Measurements from ENCODE around the gene TIMP1.

The TIMP1 gene

GRCh38 chrX:47579537-47579936 lies 2.7 kb upstream of the TIMP1 start:
- no peaks in the 10 kb centered on the region for H3K9me3 ChIP-seq (ENCODE audit: severe bottlenecking)
- no peak overlapping the region for H3K27ac ChIP-seq
- no peak for DNase-seq
- no peak overlapping the region for H3K4me3 ChIP-seq (ENCODE audit: low read depth, low read length)
- no peaks in the 10 kb centered on the region for H3K36me3 ChIP-seq
- peaks cover 9% of the 10 kb centered on the region for H3K27me3 ChIP-seq (ENCODE audit: insufficient read depth, low read depth, severe bottlenecking)
- TF ChIP-seq CTCF (IDR thresholded peaks at IDR 0.05; ENCODE audit: low read depth, low read length), result no peak

DNA sequence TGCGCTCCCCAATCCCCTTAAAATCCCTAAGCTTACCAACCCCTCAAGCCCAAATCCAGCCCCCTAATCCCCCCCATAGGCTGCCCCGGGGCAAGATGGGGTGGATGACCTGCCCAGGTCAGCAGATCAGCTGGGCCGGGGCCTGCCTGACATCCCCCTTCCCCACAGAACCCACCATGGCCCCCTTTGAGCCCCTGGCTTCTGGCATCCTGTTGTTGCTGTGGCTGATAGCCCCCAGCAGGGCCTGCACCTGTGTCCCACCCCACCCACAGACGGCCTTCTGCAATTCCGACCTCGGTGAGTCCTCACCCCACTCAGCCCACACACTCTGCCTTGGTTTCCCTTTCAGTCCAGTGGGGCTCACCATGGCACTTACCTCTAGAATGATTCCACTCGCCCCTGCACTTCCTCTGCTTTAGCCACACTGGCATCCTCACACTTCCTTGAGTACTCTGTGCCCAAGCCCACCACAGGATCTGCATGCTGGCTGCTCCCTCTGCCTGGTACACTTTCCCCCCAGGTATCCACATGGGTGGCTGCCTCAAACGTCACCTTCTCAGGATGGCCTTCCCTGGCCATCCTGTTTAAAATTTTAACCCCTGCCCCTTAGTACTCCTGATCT lies 1.1 kb downstream of the TIMP1 start:
- no peaks in the 10 kb centered on the region for H3K9me3 ChIP-seq (ENCODE audit: severe bottlenecking)
- no peak for TF ChIP-seq CTCF (IDR thresholded peaks at IDR 0.05; ENCODE audit: low read depth, low read length)
- no peak overlapping the region for H3K27ac ChIP-seq
- H3K27me3 ChIP-seq (ENCODE audit: insufficient read depth, low read depth, severe bottlenecking), result peaks cover 9% of the 10 kb centered on the region
- no peak for DNase-seq
- no peaks in the 10 kb centered on the region for H3K36me3 ChIP-seq
- no peak overlapping the region for H3K4me3 ChIP-seq (ENCODE audit: low read depth, low read length)

DNA sequence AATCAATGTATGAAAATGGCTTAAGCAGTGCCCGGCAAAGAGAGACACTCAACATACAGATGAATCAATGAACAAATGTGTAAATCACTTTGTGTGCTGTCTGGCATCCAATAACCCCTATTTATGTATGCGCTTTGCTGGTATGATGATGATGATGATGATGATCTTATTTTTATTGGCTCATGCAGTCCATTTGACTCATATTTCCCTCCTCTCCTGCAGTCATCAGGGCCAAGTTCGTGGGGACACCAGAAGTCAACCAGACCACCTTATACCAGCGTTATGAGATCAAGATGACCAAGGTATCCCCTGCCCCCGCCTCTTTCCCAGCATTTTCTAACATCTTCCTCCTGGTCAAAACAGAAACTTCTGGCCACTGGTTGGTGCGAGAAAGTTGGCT lies 2.5 kb downstream of the TIMP1 start:
- H3K36me3 ChIP-seq, result no peaks in the 10 kb centered on the region
- TF ChIP-seq CTCF (IDR thresholded peaks at IDR 0.05; ENCODE audit: low read depth, low read length), result no peak
- no peak overlapping the region for H3K4me3 ChIP-seq (ENCODE audit: low read depth, low read length)
- peaks cover 9% of the 10 kb centered on the region for H3K27me3 ChIP-seq (ENCODE audit: insufficient read depth, low read depth, severe bottlenecking)
- no peak overlapping the region for H3K27ac ChIP-seq
- H3K9me3 ChIP-seq (ENCODE audit: severe bottlenecking), result no peaks in the 10 kb centered on the region
- DNase-seq, result no peak

DNA sequence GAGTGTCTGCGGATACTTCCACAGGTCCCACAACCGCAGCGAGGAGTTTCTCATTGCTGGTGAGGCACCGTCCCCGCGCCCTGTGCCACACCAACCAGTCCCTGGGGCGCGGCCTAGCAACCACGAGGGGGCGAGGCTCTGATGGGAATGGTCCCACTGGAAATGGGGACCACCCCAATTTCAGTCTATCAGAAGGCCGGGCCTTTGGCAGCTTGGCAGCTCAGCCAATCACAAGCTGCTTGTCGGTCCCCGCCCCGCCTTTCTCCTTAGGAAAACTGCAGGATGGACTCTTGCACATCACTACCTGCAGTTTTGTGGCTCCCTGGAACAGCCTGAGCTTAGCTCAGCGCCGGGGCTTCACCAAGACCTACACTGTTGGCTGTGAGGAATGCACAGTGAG lies 3.0 kb downstream of the TIMP1 start:
- no peak for DNase-seq
- Histone ChIP-seq H3K4me3 (ENCODE audit: low read depth, low read length) (no peak overlapping the region), H3K27me3 (ENCODE audit: insufficient read depth, low read depth, severe bottlenecking) (peaks cover 7% of the 10 kb centered on the region), H3K27ac (no peak overlapping the region), H3K36me3 (no peaks in the 10 kb centered on the region), H3K9me3 (ENCODE audit: severe bottlenecking) (no peaks in the 10 kb centered on the region)
- TF ChIP-seq CTCF (IDR thresholded peaks at IDR 0.05; ENCODE audit: low read depth, low read length), result no peak

DNA sequence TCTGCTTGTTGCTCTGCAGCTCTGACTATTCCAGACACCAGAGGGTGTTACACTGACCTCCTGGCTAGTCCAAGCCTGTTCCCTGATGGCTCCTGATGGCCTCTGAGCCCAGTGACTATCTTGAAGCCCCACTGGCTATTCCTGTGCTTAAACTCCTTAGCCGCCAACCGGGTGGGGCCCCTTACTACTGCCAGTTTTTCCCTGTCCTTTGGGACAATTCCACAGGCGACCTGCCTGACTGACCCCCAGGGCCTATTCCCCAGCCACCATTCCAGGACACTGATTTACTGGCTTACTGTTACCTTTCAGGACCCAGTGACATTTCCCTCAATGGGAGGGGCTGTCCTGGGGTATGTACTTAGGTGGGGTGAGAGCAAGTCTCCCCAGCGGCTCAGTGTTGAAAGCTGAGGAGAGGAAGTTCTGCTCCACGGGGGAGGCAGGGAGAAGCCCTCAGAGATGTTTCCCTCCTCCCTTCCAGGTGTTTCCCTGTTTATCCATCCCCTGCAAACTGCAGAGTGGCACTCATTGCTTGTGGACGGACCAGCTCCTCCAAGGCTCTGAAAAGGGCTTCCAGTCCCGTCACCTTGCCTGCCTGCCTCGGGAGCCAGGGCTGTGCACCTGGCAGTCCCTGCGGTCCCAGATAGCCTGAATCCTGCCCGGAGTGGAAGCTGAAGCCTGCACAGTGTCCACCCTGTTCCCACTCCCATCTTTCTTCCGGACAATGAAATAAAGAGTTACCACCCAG lies 4.0 kb downstream of the TIMP1 start:
- TF ChIP-seq CTCF (IDR thresholded peaks at IDR 0.05; ENCODE audit: low read depth, low read length), result no peak
- Histone ChIP-seq H3K9me3 (ENCODE audit: severe bottlenecking) (no peaks in the 10 kb centered on the region), H3K36me3 (no peaks in the 10 kb centered on the region), H3K4me3 (ENCODE audit: low read depth, low read length) (no peak overlapping the region), H3K27me3 (ENCODE audit: insufficient read depth, low read depth, severe bottlenecking) (peaks cover 9% of the 10 kb centered on the region), H3K27ac (no peak overlapping the region)
- no peak for DNase-seq
